ENCODE results near the gene DGKI. TPM values are rescaled to one million over a fixed set of nuclear protein-coding genes. Genes with fewer than 3 reads are reported as not detected.

The DGKI gene
- polyA plus RNA-seq, 2 of the 4 experiments (the other 2 are of a cell fraction), result 0.05 to 0.08 TPM

- WGBS (ENCODE audit: missing lambda C conversion rate), result 0% methylated on average over 2 of the region's 2 CpGs
- Histone ChIP-seq H3K27ac (no peak overlapping the region), H3K4me3 (no peak overlapping the region), H3K4me1 (no peaks in the 10 kb centered on the region), H3K9me3 (no peaks in the 10 kb centered on the region), H3K4me2 (no peak overlapping the region)
- DNase-seq (ENCODE audit: low read depth in 1 of 2, low spot score in 1 of 2), result no peak
- FAIRE-seq, result no peak
- ChIA-PET POLR2A (no interaction called here), CTCF (interaction anchor here (0.6 kb wide), 1 partner anchor 36 kb away, joined by 3 read pairs; no protein-coding TSS in a partner anchor)
- no peak for TF ChIP-seq SMC3 (IDR thresholded peaks at IDR 0.05)
- TF ChIP-seq CHD4 (IDR thresholded peaks at IDR 0.05; ENCODE audit: borderline replicate concordance), result no peak
- no peak for TF ChIP-seq HDAC2 (IDR thresholded peaks at IDR 0.05)
- no peak for TF ChIP-seq TFCP2L1 (CRISPR knock-in tag; IDR thresholded peaks at IDR 0.05)
- no peak for TF ChIP-seq ESRRA (IDR thresholded peaks at IDR 0.05; ENCODE audit: borderline replicate concordance, low read length)
- TF ChIP-seq RARB (CRISPR knock-in tag; IDR thresholded peaks at IDR 0.05), result no peak
- TF ChIP-seq ZC3H11A (IDR thresholded peaks at IDR 0.05), result no peak
- no peak for TF ChIP-seq HOXA7 (CRISPR knock-in tag; IDR thresholded peaks at IDR 0.05)
- no peak for ATAC-seq
These were observed 157.0 kb downstream of the DGKI start for GRCh38 chr7:137689761-137690160.

GRCh38 chr7:137687556-137688265 is 159.1 kb downstream of the DGKI start:
- CTCF ChIA-PET, result interaction anchor here (0.6 kb wide), 1 partner anchor 135 kb away, joined by 3 read pairs; no protein-coding TSS in a partner anchor
- Histone ChIP-seq H3K4me2 (no peak overlapping the region), H3K9me3 (no peaks in the 10 kb centered on the region), H3K4me3 (no peak overlapping the region), H3K27ac (no peak overlapping the region), H3K4me1 (no peaks in the 10 kb centered on the region)
- FAIRE-seq (no peak), ATAC-seq (no peak), DNase-seq (ENCODE audit: low read depth in 1 of 2, low spot score in 1 of 2) (no peak)
- POLR2A ChIA-PET, result no interaction called here
- WGBS (ENCODE audit: missing lambda C conversion rate), result 10% methylated on average over 8 of the region's 8 CpGs
- no peak for TF ChIP-seq EHF (CRISPR knock-in tag; IDR thresholded peaks at IDR 0.05)
- no peak for TF ChIP-seq MAFK (IDR thresholded peaks at IDR 0.05; ENCODE audit: partially characterized antibody)
- no peak for TF ChIP-seq POLR2A (IDR thresholded peaks at IDR 0.05; ENCODE audit: low read length)
- no peak for TF ChIP-seq POLR2AphosphoS2 (conservative IDR thresholded peaks at IDR 0.05; ENCODE audit: low read length)

GRCh38 chr7:137685433-137686164 is 161.2 kb downstream of the DGKI start:
- ChIA-PET POLR2A (no interaction called here), CTCF (no interaction called here)
- TF ChIP-seq PHF8 (IDR thresholded peaks at IDR 0.05; ENCODE audit: borderline replicate concordance, low read depth), result no peak
- no peak for TF ChIP-seq JUN (IDR thresholded peaks at IDR 0.05)
- TF ChIP-seq CBX2 (IDR thresholded peaks at IDR 0.05; ENCODE audit: borderline replicate concordance, low read depth), result no peak
- no peak for TF ChIP-seq CHD2 (IDR thresholded peaks at IDR 0.05; ENCODE audit: low read length, partially characterized antibody)
- no peak for TF ChIP-seq HMGXB4 (CRISPR knock-in tag; IDR thresholded peaks at IDR 0.05; ENCODE audit: borderline replicate concordance)
- TF ChIP-seq ELK1 (IDR thresholded peaks at IDR 0.05; ENCODE audit: low read depth, low read length), result no peak
- no peak for TF ChIP-seq FOSB (CRISPR knock-in tag; IDR thresholded peaks at IDR 0.05)
- TF ChIP-seq HDAC2 (IDR thresholded peaks at IDR 0.05), result no peak
- TF ChIP-seq BCL3 (IDR thresholded peaks at IDR 0.05), result no peak
- Histone ChIP-seq H3K4me3 (no peak overlapping the region), H3K9me3 (no peaks in the 10 kb centered on the region), H3K4me2 (no peak overlapping the region), H3K4me1 (no peaks in the 10 kb centered on the region), H3K27ac (no peak overlapping the region)
- DNase-seq (ENCODE audit: low read depth in 1 of 2, low spot score in 1 of 2) (no peak), ATAC-seq (no peak), FAIRE-seq (no peak)
- 33% methylated on average over 3 of the region's 3 CpGs for WGBS (ENCODE audit: missing lambda C conversion rate)
